NCI-H1436 (cell line): Measurements from ENCODE around the gene CARS1.

Experiments used
- DNase-seq: peaks from one replicate; lab custom pipeline; 2025; lab: John Stamatoyannopoulos, UW

Gene CARS1

DNA sequence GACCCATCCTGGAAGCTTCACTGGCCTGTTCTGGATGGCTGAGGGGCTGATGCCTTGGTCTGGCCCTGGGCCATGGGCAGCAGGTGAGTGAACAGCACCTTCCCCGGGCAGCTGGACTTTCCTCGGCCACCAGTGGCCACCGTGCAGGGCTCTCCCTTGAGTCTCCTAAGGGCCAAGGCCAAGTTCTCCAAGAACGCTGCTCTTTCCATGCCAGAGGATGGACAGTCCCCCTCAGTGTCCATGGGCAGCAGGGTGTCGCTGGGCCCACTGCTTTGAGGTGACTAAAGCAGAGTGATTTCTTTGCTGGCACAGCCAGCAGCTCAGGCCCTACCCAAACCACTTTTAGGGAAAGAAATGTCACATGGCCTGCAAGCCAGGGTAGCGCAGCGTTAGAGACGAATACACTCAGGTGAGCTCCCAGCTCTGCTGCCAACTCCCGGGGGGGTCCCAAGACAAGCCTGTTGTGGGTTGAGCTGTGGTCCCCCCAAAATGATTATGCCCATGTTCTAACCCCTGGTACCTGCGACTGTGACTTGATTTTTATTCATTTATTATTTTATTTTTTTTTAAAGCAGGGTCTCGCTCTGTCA, 3.3 kb upstream of the CARS1 start:
- DNase-seq, result no peak

DNA sequence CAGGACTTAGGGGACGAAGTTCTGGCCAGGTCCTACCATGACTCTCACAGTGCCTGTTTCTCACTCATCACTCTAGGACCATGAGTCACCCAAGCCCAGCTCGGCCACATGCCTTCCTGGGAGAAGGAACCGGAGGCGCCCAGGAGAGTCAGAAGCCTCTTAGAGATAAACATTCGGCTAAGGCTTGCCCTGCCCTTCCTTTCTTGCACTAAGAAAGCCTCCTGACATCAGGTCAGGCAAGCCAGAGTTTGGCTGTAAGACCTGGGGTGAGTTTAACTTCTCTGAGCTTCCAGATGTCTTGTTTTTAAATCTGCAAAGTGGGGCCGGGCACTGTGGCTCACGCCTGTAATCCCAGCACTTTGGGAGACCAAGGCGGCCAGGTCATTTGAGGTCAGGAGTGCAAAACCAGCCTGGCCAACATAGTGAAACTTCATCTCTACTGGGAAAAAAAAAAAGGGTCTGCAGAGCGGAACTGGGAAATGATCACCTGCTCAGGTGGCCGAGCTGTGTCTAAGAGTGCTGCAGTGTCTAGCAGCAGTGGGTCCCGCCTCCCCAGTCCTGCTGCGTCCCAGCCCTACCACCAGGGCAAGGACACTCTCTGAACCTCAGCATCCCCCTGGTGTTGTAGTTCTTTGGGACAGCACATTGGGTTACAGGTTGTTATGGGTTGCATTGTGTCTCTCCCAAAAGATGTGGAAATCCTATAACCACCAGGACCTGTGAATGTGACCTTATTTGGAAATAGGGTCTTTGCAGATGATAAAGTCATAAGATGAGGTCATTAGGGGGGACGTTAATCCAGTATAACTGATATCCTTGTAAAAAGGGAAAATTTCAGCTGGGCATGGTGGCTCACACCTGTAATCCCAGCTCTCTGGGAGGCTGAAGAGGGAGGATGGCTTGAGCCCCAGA, 1.8 kb upstream of the CARS1 start:
- DNase-seq, result no peak

DNA sequence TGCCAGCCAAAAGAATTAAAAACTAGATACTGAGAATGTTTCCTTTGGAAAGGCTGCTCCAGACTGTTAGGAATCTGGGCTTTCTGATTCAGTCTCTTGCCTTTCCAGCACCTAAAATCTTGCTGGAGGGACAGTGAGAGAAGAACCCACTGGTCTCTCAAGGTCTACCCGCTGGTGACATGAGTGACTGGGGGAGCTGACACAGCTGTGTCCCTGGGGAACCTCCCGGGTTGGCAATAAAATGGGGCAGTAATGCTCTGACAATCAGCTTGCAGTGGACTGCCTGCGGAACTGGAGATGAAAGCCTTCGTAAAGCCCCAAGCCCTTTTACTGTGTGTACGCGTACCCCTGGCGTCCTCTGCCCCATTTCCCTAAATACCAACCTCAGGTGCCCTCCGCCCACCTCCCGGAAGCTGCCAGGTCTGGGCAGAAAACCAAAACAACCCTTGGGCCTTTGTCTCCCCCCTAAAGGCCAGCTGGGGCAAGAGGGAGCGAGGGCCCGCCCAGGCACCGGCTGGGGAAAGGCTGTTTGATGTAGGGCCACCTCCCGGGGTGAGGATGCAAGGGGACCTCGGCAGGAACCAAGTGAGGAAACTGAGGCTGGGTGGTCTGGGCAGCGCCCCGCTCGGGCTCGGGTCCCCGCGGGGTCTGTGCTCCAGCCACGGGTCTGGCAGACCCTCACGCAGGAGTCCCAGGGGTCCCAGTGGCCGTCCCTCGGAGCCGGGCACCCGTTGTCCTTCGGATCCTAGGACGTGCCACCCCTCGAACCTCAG, 741 bp downstream of the CARS1 start:
- no peak for DNase-seq

DNA sequence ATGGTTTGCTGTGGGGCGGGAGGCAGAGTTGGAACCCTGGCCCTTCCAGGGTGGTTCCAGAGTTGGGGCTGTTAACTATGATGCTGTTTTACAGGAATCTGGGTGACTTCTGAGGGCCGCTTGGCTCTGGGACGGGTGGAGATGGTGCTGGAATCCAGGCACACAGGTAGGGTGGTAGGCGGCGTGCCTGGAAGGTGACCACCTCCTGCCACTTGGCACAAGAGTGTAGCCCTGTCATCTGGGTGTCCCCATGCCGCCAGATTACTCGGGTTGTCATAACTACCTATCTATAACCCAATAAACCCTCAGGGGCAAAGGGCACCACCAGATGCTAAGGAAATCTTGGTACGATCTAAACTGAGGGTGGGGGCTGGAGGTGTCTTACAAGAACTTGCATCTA, 1.3 kb downstream of the CARS1 start:
- no peak for DNase-seq

DNA sequence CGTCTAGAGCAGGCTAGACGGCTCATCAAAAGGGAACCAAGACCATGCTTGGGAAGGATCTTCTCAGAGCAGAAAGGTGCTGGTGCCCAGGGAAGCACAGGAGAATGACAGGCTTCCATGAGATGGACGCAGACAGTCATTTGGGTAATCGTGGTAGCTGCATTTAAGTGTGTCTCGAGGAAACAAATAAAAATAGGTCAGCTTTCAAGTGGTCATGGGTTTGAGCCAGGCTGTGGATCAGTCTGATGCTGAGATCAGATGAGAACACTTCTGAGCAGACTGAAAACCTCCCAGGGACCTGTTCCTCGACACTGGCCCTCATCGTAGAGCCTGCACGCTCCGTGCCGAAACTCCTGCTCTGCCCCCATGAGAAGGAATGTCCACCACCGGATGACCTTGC, 4.7 kb downstream of the CARS1 start:
- DNase-seq, result no peak

- peak; percentile 50 for DNase-seq
Observed at GRCh38 chr11:3052109-3052479, 5.1 kb downstream of the CARS1 start.

DNA sequence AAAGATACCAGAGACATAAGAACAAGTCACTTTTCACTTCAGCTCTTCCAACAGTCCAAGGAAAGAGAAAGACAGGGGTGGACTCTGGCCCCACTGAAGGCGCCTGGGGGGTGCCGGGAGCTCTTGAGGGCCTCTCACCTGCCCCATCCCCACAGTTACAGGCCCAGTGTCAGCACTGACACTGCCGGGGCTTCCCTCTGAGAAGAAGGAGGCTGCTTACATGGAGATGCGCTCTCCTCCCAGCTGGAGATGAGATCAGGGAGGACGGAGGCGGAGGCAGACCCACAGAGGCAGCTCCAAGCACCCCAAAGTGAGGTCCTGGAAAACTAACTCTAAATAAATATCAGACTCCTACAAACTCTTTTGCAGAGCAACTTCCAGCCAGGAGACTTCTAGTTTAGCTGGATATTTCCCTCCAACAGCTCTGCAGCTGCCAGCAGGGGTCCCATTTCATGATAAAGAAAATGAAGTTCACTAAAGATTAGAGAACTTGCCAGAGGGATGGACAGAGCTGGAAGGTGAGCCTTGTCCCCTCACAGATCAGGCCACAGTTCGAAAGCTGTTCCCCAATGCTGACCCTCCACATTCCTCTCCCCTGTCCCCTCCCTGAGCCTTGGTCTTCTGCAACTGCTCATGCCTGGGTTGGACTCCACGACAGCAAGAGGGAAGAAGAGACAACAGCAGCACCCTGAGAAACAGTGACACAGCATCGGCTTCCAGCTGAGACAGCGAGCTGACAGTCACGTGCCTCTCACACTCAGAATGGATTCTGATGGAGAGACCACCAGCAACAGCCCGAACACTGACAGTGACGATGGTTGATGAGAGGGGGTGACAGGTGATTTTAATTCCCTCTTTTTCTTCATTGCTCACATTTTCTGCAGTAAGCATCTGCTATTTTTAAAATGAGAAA, 5.8 kb downstream of the CARS1 start:
- DNase-seq, result no peak

DNA sequence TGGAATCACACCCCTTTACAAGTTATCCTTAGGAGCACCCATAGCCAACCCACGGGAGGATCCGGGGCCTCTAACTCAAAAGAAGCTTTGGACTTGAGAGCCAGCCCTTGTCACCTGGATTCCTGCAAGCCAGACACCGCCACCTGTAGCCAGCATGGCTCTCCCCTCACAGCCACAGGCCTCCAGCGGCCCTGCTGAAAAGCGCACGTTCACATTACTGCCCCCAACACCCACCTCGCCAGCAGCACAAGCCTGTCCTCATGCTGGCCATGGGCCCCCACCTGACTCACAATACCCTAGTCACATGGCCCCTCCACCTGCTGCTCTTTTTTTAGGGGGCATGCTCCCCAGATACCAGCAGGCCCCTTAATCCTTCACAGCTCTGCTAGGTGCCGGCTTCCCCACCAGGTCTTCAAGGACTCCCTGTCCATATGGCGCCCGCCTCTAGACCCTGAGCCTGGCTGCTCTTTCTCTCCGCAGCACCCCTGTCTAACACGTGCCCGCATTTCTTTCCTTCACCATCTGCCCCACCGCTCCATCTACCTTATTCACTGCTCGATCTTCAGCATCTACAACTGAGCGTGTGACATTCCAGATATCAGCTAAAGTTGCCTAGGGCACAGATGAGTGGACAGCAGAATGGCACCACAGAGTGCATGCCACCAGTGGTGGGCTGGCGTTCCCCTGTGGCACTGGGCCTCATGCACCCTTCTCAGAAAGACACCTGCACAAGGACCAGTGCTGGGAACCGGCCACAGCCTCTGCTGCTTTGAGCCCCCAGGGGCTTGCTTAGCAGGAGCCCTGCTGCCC, 6.6 kb downstream of the CARS1 start:
- no peak for DNase-seq

DNA sequence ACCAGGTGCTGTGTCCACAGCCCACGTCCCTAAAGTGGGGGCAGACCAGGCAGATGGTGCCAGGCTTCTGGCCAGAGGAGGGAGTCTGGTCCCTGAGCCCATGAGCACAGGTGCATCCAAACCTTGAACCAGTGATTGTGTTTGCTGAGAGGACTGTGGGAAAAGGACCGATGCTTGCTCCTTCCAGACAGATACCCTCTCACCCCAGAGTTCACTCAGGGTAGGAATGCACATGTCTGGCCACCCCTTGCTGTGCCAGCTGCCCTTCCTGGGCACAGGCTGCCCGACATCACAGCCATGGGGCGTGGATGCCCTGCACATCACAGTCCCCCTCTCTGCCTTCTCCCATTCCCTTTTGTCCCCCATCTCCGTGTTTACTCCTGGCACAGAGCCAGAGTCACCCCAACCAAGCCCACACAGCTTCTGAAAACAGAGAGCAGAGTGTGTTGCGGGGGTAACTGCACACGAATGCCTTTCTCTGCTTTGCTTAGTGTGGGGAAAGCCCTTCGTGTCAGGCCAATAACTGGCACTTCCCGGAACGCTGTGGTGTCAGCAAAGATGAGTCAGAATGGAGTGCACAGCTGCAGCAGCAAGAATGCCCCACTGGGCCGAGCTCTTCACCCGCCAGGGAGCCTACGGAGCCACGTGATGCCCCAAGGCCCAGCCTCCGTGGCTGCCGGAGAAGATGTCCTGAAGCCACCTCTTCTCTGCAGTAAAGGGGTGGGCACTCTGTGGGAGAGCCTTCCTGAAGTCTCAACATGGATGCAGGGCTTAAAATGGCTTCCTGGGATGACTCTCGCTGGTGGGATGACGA, 7.6 kb downstream of the CARS1 start:
- no peak for DNase-seq

DNA sequence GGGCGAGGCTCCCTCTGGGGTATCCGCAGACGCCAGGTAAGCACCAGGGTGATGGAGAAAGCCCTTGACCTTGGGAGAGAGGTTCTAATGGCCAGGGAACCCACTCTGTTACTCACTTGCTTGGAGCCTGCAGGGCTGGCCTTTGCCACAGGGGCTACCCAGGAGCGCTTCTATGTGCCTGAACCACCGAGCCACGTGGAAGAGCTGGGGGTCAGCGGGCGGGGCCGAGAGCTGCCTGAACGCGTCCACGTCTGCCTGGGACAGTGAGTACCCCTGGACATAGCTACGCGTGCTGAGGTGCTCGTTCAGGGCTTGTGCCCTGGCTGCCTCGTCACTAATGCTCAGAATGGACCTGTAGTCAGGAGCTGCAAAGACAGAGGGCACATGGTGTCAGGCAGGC, 9.6 kb downstream of the CARS1 start:
- no peak for DNase-seq

DNA sequence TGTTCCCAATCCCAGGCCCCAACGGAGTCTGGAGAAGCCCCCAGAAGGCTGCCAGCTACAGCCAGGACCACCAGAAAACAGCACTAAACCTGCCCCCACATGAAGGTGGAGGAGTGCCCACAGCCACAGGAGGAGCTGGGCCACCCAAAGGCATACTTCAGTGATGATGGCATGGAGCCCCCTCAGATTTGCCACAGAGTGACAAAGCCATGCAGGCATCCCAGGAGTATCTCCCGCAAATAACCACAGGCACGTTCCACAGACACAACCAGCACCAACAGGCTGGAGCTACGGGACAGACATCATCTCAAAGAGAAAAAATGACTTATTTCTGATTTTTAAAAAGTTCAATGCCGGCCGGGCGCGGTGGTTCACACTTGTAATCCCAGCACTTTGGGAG, 10.6 kb downstream of the CARS1 start:
- no peak for DNase-seq

DNA sequence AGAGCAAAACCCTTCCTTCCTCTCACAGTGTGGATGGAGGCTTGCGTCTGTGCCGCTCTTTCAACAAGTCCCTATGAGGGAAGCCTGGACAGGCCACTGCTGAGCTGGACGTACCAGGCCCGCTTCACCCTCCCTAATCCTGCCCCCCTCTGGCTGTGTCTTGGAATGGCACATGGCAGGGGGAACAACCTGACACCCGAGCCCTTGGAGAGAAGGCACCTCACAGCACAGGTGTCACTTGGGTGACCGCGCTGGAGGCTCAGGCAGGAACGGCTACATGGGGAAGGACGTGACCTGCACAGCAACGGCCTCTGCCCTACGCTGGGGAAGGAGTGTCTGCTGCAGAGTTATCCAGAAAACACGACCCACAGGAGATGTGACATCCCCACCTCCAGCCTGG, 11.0 kb downstream of the CARS1 start:
- no peak for DNase-seq

- DNase-seq, result no peak
Observed at GRCh38 chr11:3044915-3045314, 12.3 kb downstream of the CARS1 start.

GRCh38 chr11:3044004-3044403, 13.2 kb downstream of the CARS1 start:
- DNase-seq, result no peak

DNA sequence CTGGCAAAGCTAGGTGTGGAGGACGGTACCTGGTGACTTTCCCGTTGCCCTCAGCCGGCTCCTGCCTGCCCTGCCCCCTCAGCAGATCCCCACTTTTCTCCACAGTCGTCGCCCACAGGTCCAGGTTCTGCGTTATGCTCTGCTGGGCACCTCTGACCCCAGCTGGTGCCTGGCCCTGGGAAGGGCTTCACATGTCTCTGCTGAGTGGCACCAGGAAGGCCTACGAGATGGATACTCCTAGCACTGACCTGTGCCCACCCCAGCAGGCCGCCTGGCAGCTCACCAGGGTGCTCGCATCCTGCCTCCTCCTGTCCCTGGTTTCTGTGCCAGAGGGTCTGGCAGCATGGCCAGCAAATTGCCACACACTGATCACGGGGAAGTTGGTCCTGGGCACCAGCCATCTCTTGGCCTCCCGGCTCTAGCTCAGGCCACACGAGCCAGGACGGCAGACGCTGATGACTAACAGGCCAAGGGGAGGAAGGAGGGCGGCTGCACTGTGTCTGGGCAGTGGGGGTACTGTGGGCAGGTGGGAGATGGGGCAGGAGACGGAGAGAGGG, 13.8 kb downstream of the CARS1 start:
- DNase-seq, result no peak

DNA sequence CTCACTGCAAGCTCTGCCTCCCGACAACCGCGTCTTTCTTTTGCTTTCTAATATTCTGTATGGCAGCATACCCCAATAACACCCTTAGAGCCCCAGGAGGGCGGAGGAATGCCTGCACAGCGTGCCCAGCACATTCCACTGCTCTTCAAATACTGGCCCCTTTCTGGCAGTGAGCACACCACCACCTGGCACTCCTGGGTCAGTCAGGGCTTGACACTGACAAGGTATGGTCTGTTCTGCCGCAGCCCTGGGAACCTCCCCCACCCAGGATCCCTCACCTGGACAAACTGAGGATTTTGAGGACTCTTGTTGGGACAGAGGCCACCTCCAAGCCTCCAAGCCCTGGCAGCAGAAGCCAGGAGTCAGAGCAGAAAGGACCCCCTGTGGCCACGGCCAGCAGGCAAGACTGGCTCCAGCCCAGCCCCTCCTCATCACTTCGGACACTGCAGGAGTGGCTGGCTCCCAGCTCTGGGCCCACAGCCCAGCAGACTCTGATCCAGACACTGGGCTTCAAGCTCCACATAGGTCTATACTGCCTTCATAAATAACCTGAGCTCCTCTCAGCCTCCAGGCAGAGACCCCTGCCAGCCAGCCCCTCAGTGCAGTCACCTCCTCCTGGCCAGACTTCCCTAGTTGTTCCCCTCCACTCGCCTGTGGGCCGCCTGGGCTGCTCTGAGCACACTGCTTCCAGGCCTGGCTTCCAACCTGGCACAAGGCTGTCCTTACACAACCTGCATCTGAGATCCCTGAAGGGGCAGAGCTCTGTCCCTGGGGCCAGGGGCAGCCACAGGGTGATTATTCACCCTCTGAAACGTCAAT, 14.5 kb downstream of the CARS1 start:
- DNase-seq, result no peak

GRCh38 chr11:3041699-3042441, 15.4 kb downstream of the CARS1 start:
- no peak for DNase-seq

DNA sequence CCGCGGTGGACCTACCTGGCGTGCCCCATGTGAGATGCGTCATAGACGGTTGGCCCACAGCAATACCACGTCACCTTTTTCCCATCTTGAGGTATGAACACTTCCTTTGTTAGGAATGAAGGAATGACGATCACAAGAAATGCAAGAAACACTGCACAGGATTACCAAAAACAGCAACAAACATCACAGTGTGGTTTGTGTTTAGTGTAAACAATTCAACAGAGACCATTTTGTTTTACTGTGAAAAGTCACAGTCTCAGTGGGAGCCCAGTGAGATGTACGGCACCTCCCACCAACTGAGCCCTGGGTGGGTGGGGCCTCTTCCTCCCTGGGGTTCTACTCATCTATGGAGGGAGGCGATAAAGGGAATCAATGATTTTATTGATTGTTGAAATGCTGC, 16.3 kb downstream of the CARS1 start:
- no peak for DNase-seq
